Calu3 (cell line): Measurements from ENCODE around the gene PPP2R5E. TPM values are rescaled to one million over a fixed set of nuclear protein-coding genes. Genes with fewer than 3 reads are reported as not detected.

Source experiments
- BruUV-seq: library from RNA; stranded (reverse); fragments of 400-500 nt; replicated peaks from 2 replicates; lab custom pipeline; 2021; lab: Mats Ljungman, UMichigan
- CTCF ChIA-PET: fragments of 300-600 bp; sonication (Branson Sonifier 250); formaldehyde crosslinking; loops from one replicate; lab custom pipeline; 2022; ENCODE audit warnings: antibody characterized with exemption; lab: Charles Lee
- DNase-seq: peaks from one replicate; pipeline ENCODE4 v3.0.0; 2022
- H3K27ac Mint-ChIP-seq: one replicate; pipeline ENCODE4 v1.8.0; 2022; ENCODE audit warnings: mixed read lengths; ENCODE audit not compliant: unreplicated experiment
- H3K27me3 Mint-ChIP-seq: one replicate; pipeline ENCODE4 v1.8.0; 2022; ENCODE audit warnings: mixed read lengths; ENCODE audit not compliant: unreplicated experiment
- H3K36me3 Mint-ChIP-seq: one replicate; pipeline ENCODE4 v1.8.0; 2022; ENCODE audit warnings: mild to moderate bottlenecking, moderate library complexity, mixed read lengths; ENCODE audit not compliant: insufficient read depth, unreplicated experiment
- H3K4me1 Mint-ChIP-seq: one replicate; pipeline ENCODE4 v1.8.0; 2022; ENCODE audit warnings: mild to moderate bottlenecking, low read depth, mixed read lengths; ENCODE audit not compliant: unreplicated experiment
- H3K4me3 Mint-ChIP-seq: one replicate; pipeline ENCODE4 v1.8.0; 2022; ENCODE audit warnings: mild to moderate bottlenecking, low read depth, moderate library complexity, mixed read lengths; ENCODE audit not compliant: unreplicated experiment
- H3K9me3 Mint-ChIP-seq: one replicate; pipeline ENCODE4 v1.8.0; 2022; ENCODE audit warnings: low read depth, mixed read lengths; ENCODE audit not compliant: unreplicated experiment
- intact Hi-C: fragments of 100-400 bp; cut with micrococcal nuclease; formaldehyde crosslinking; loops from one replicate; pipeline ENCODE4 v1.10.0; 2022; ENCODE audit not compliant: unreplicated experiment
- total RNA-seq: library from RNA; stranded (reverse); gene quantifications from 2 replicates; pipeline ENCODE4 v1.2.3, GENCODE V29; 2022
- TF ChIP-seq, protein P1 (sequence below): fragments of 200-600 bp; IDR thresholded peaks from one replicate; pipeline ENCODE4 v1.8.0; 2022; ENCODE audit warnings: antibody characterized with exemption; ENCODE audit not compliant: unreplicated experiment

The PPP2R5E gene
- total RNA-seq, 1 experiment from 2014 or later: 52.5 TPM

DNA sequence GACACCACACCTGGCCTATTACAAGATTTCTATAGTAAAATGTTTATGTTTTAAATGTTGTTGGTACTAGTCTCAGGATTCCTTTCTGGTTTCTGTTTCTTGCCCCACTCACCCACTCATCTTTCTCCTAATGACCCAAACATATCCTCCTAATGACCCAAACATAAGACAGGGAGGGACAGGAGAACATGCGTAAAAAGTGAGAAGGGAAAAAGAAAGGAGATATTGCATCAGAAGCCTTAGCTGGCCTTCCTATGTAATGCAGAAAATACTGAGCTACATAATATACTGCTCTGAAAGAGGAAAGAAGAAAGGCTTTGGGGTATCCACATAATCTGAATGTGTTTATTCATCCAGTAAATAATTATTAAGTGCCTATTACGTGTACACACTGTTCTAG lies 119.8 kb downstream of the PPP2R5E start:
- TF ChIP-seq, protein P1, sequence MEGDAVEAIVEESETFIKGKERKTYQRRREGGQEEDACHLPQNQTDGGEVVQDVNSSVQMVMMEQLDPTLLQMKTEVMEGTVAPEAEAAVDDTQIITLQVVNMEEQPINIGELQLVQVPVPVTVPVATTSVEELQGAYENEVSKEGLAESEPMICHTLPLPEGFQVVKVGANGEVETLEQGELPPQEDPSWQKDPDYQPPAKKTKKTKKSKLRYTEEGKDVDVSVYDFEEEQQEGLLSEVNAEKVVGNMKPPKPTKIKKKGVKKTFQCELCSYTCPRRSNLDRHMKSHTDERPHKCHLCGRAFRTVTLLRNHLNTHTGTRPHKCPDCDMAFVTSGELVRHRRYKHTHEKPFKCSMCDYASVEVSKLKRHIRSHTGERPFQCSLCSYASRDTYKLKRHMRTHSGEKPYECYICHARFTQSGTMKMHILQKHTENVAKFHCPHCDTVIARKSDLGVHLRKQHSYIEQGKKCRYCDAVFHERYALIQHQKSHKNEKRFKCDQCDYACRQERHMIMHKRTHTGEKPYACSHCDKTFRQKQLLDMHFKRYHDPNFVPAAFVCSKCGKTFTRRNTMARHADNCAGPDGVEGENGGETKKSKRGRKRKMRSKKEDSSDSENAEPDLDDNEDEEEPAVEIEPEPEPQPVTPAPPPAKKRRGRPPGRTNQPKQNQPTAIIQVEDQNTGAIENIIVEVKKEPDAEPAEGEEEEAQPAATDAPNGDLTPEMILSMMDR: no peak
- no peak for DNase-seq
- intact Hi-C loops: no loop called here
- CTCF ChIA-PET: no interaction called here
- Mint-ChIP-seq H3K27ac (peak overlapping the region; percentile 28), H3K9me3 (no peaks in the 10 kb centered on the region), H3K4me3 (no peak overlapping the region), H3K4me1 (no peaks in the 10 kb centered on the region), H3K27me3 (no peaks in the 10 kb centered on the region), H3K36me3 (no peaks in the 10 kb centered on the region)
- no TSS peak for BruUV-seq

DNA sequence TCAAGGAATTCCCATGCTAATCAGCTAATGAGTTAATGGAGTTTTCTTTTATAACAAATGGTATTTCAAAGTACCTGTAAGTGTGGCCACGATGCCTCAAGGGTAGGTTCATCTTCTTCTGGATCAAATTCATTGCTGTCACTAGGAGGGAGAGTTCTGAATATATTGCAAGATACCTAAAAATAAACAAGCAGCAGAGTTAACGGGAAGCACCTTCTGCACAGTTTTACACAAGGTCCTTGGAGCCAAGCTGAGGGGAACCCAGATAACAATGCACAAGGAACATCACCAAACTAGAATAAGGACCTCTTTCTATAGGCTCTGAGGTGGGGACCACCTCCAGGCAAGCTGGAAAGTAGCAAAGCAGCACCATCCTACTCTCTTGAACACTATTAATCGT lies 121.3 kb downstream of the PPP2R5E start:
- no peak for DNase-seq
- no peaks in the 10 kb centered on the region for H3K36me3 Mint-ChIP-seq
- H3K27me3 Mint-ChIP-seq: no peaks in the 10 kb centered on the region
- H3K27ac Mint-ChIP-seq: no peak overlapping the region
- TF ChIP-seq, protein P1: no peak
- CTCF ChIA-PET: no interaction called here
- H3K4me1 Mint-ChIP-seq: no peaks in the 10 kb centered on the region
- BruUV-seq: no TSS peak
- intact Hi-C loops: no loop called here
- H3K4me3 Mint-ChIP-seq: no peak overlapping the region
- no peaks in the 10 kb centered on the region for H3K9me3 Mint-ChIP-seq

DNA sequence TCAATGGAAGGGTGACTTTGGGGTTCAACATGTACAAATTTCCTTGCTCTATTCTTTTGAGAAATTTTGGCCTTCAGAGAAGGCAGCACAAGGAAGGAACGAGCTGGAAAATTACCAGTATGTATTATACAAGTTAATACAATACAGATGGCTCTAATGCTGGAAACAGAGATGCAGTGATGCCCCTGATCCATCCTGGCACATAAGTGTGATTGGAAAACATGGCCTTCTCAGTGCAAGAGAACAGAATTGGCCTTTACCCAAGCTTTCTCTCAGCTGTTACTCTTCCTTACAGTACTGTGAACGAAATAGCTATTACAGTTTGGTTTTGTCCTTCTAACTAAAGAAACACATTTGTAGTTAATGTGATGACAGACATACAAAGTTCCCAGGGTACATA lies 122.0 kb downstream of the PPP2R5E start:
- TF ChIP-seq, protein P1: no peak
- DNase-seq: no peak
- Mint-ChIP-seq H3K27ac (no peak overlapping the region), H3K27me3 (no peaks in the 10 kb centered on the region), H3K4me3 (no peak overlapping the region), H3K9me3 (no peaks in the 10 kb centered on the region), H3K36me3 (no peaks in the 10 kb centered on the region), H3K4me1 (no peaks in the 10 kb centered on the region)
- no TSS peak for BruUV-seq
- CTCF ChIA-PET: interaction anchor here (0.7 kb wide), 1 partner anchor 12 kb away, joined by 9 read pairs; no protein-coding TSS in a partner anchor
- intact Hi-C loops: no loop called here

DNA sequence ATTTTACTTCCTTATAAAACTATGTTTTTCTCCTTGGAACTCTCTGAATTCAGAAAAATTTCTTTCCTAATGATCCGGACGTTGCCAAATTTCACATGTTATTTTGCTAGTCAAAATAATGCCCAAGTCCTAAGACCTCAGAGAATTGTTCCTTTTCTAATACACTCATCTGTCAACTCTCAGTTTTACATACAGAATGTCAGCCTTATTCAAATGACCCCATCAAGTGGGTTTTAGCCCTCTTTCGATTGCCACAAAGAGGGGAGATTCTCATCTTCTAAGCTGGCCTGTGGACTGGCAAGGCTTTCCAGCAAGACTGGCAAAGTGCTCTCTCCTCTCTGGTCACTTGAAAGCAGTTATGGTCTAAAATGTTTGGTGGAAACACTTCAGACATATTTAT lies 125.2 kb downstream of the PPP2R5E start:
- DNase-seq: no peak
- H3K36me3 Mint-ChIP-seq: no peaks in the 10 kb centered on the region
- no peak overlapping the region for H3K4me3 Mint-ChIP-seq
- H3K27me3 Mint-ChIP-seq: no peaks in the 10 kb centered on the region
- H3K4me1 Mint-ChIP-seq: no peaks in the 10 kb centered on the region
- TF ChIP-seq, protein P1: no peak
- CTCF ChIA-PET: no interaction called here
- no peak overlapping the region for H3K27ac Mint-ChIP-seq
- no TSS peak for BruUV-seq
- H3K9me3 Mint-ChIP-seq: no peaks in the 10 kb centered on the region
- intact Hi-C loops: no loop called here

DNA sequence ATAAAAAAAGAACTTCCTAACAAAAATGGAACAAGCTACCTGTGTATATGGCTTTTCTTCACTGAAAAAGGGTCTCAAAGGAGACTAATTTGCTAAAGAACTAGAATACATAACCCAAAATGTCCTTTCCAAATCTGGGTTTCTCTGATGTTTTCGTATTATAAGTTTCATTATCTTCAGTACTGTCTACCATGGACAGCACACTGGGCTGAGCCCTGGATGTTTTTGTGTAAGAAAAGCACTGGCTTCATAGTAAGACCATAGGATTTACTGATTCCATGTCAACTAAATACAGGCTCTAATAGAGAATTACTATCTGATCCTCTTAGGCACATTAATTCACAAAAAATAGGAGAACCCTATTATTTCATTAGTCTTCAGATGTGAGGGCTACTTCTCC lies 130.2 kb downstream of the PPP2R5E start:
- Mint-ChIP-seq H3K27ac (no peak overlapping the region), H3K27me3 (no peaks in the 10 kb centered on the region), H3K4me1 (no peaks in the 10 kb centered on the region), H3K4me3 (no peak overlapping the region), H3K9me3 (no peaks in the 10 kb centered on the region), H3K36me3 (no peaks in the 10 kb centered on the region)
- no TSS peak for BruUV-seq
- TF ChIP-seq, protein P1: no peak
- no peak for DNase-seq
- CTCF ChIA-PET: no interaction called here
- intact Hi-C loops: no loop called here
